WTC11 (cell line): Measurements from ENCODE around the gene PI4K2A.

Experiments
- AFF4 ChIP-seq: sonication (generic); formaldehyde crosslinking; IDR thresholded peaks from 2 replicates; pipeline ENCODE4 v1.8.1; 2023; ENCODE audit warnings: mild to moderate bottlenecking, missing genetic modification reagents, borderline replicate concordance
- CTCF ChIP-seq: fragments of 200-600 bp; IDR thresholded peaks from 2 replicates; pipeline ENCODE4 v1.8.0; 2022; ENCODE audit warnings: antibody characterized with exemption
- ELF4 ChIP-seq: sonication (generic); formaldehyde crosslinking; IDR thresholded peaks from 2 replicates; pipeline ENCODE4 v1.8.1; 2022; ENCODE audit warnings: low read depth, mild to moderate bottlenecking, moderate library complexity, missing genetic modification reagents
- JUN ChIP-seq: sonication (generic); formaldehyde crosslinking; IDR thresholded peaks from 2 replicates; pipeline ENCODE4 v1.8.0; 2023; ENCODE audit warnings: mild to moderate bottlenecking, missing genetic modification reagents

GRCh38 chr10:97713339-97713825, 72.9 kb downstream of the PI4K2A start, which contains the start of gene MARVELD1:
- no peak for TF ChIP-seq ELF4 (CRISPR knock-in tag)
- TF ChIP-seq AFF4 (CRISPR knock-in tag): no peak
- TF ChIP-seq CTCF: no peak
- TF ChIP-seq JUN (CRISPR knock-in tag): no peak
